Lung microvascular endothelial cell (primary cell): ENCODE data around the gene CRYZ. TPM values are rescaled to one million over a fixed set of nuclear protein-coding genes. Genes with fewer than 3 reads are reported as not detected.
"Not testable (repeated sequence)": the region's sequence is repeated elsewhere in the genome, so short reads cannot be mapped to it uniquely, and the experiment has no call there.

Source experiments
- DNase-seq, 2 donors: peaks; one replicate each; pipeline versions ENCODE4 v3.0.0 to v3.0.0-alpha.2; 2010; ENCODE audit warnings: low read depth in 2 of 2
- total RNA-seq: library from RNA; depleted of rRNA; stranded (reverse); fragments of >200 nt; gene quantifications from 2 replicates; pipeline ENCODE4 v1.2.1, GENCODE V29; 2014

CRYZ gene
- total RNA-seq, 1 donor from 2014 or later: 13.1 TPM

GRCh38 chr1:74681851-74682250 is 51.0 kb downstream of the CRYZ start:
- no peak for DNase-seq

- no peak for DNase-seq
Observed at GRCh38 chr1:74681449-74681848, 51.4 kb downstream of the CRYZ start.

GRCh38 chr1:74681001-74681400 is 51.8 kb downstream of the CRYZ start:
- no peak for DNase-seq

GRCh38 chr1:74679811-74680210 is 53.0 kb downstream of the CRYZ start:
- no peak for DNase-seq

GRCh38 chr1:74677926-74678325 is 54.9 kb downstream of the CRYZ start:
- DNase-seq: no peak

- DNase-seq: no peak
Observed at GRCh38 chr1:74674278-74675048, 58.4 kb downstream of the CRYZ start.

GRCh38 chr1:74673351-74674111 is 59.3 kb downstream of the CRYZ start, which contains the start of gene ERICH3:
Gene ERICH3, minus strand, starts transcription at chr1:74673792. Its CDS starts 273 bp downstream, at chr1:74673519.
- no peak for DNase-seq

- not testable (repeated sequence) for DNase-seq
Observed at GRCh38 chr1:74670866-74671265, 62.0 kb downstream of the CRYZ start.

Other genes with a start within 250 kb of the CRYZ start
- not detected in 2 replicates for gene LRRC53, start 220.4 kb downstream of the CRYZ start, total RNA-seq
- not detected in 2 replicates for gene ERICH3, start 59.3 kb downstream of the CRYZ start, total RNA-seq
- gene TYW3, start 102 bp upstream of the CRYZ start, total RNA-seq: 9.8 and 10.1 TPM in 2 replicates